ENCODE results near the gene BMF. TPM values are rescaled to one million over a fixed set of nuclear protein-coding genes. Genes with fewer than 3 reads are reported as not detected.
A peak's percentile ranks its signal among the peaks of the same experiment; 100 is the strongest.

Gene BMF
- total RNA-seq, 1 experiment from 2014 or later = 13.2 TPM

- Histone ChIP-seq H3K4ac (ENCODE audit: low read depth, low read length) (no peak overlapping the region), H3K9ac (ENCODE audit: extremely low read depth, insufficient read length, low read length) (peak overlapping the region; percentile 40), H4K20me1 (ENCODE audit: control insufficient read depth, insufficient read depth, insufficient read length) (no peaks in the 10 kb centered on the region), H3T11ph (ENCODE audit: low read length) (no peak overlapping the region), H2BK120ac (ENCODE audit: low read depth, low read length, poor library complexity, severe bottlenecking) (no peak overlapping the region), H4K91ac (ENCODE audit: insufficient read length, low read depth, low read length) (no peak overlapping the region), H3K79me2 (ENCODE audit: insufficient read depth, low read length) (no peaks in the 10 kb centered on the region), H3K18ac (ENCODE audit: insufficient read length, low read depth, low read length) (no peak overlapping the region), H3K4me2 (ENCODE audit: insufficient read depth, insufficient read length, low read length) (peak overlapping the region; percentile 64), H2BK5ac (ENCODE audit: insufficient read length, low read length) (no peak overlapping the region), H3K27ac (ENCODE audit: insufficient read length, low read depth, low read length) (no peak overlapping the region), H4K8ac (replicated peaks; ENCODE audit: insufficient read length, low read depth, low read length) (no peak overlapping the region), H3K23ac (ENCODE audit: insufficient read length, low read depth, low read length) (no peak overlapping the region), H3K56ac (ENCODE audit: insufficient read length, low read depth, low read length) (no peak overlapping the region), H3K9me3 (ENCODE audit: control insufficient read depth, low read depth, low read length) (no peaks in the 10 kb centered on the region), H3K14ac (ENCODE audit: insufficient read depth, low read length) (peak overlapping the region; percentile 42; the same call in 1 of the 2 replicates), H3K27me3 (ENCODE audit: insufficient read depth, low read length) (no peaks in the 10 kb centered on the region; the same call in 1 of the 2 replicates), H3K4me1 (ENCODE audit: insufficient read depth, low read length) (peaks cover 28% of the 10 kb centered on the region), H2BK12ac (ENCODE audit: insufficient read length, low read depth, low read length) (no peak overlapping the region), H2BK20ac (ENCODE audit: low read depth, low read length, poor library complexity, severe bottlenecking) (no peak overlapping the region), H2AFZ (ENCODE audit: low read length) (no peak overlapping the region), H2AK5ac (ENCODE audit: insufficient read length, low read length) (no peak overlapping the region), H3K23me2 (ENCODE audit: insufficient read length, low read depth, low read length, poor library complexity, severe bottlenecking) (peaks cover 11% of the 10 kb centered on the region), H3K79me1 (ENCODE audit: insufficient read depth, low read depth, low read length, poor library complexity, severe bottlenecking) (no peaks in the 10 kb centered on the region), H2BK15ac (ENCODE audit: low read depth, low read length) (no peak overlapping the region), H4K5ac (ENCODE audit: insufficient read length, low read depth, low read length) (no peak overlapping the region)
- Mint-ChIP-seq H3K27ac (peak overlapping the region; percentile 53 to 86 (median 76); a peak in 5 of 7 replicates), H3K36me3 (ENCODE audit: insufficient read depth in 1 of 3, low read depth in 3 of 3) (peaks cover 0 to 19% (median 8%) of the 10 kb centered on the region in 3 experiments; a peak in 5 of 7 replicates), H3K4me1 (peaks cover 70 to 82% of the 10 kb centered on the region in 2 experiments), H3K27me3 (ENCODE audit: low read depth) (peaks cover 5% of the 10 kb centered on the region), H3K9me3 (no peaks in the 10 kb centered on the region; a peak in 1 of 5 replicates), H3K4me3 (peak overlapping the region; percentile 88 to 97)
- TF ChIP-seq, protein P1, sequence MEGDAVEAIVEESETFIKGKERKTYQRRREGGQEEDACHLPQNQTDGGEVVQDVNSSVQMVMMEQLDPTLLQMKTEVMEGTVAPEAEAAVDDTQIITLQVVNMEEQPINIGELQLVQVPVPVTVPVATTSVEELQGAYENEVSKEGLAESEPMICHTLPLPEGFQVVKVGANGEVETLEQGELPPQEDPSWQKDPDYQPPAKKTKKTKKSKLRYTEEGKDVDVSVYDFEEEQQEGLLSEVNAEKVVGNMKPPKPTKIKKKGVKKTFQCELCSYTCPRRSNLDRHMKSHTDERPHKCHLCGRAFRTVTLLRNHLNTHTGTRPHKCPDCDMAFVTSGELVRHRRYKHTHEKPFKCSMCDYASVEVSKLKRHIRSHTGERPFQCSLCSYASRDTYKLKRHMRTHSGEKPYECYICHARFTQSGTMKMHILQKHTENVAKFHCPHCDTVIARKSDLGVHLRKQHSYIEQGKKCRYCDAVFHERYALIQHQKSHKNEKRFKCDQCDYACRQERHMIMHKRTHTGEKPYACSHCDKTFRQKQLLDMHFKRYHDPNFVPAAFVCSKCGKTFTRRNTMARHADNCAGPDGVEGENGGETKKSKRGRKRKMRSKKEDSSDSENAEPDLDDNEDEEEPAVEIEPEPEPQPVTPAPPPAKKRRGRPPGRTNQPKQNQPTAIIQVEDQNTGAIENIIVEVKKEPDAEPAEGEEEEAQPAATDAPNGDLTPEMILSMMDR (conservative IDR thresholded peaks at IDR 0.05) = no peak
- no CpG with 5 or more reads among the region's 47 CpGs for WGBS (ENCODE audit: extremely low coverage, insufficient read length, low lambda C conversion rate)
- no peak for DNase-seq
Measured at GRCh38 chr15:40108061-40108854, 421 bp downstream of the BMF start.

Measured in H9 (cell line).